GM12878 (cell line): ENCODE data around the gene SEMA7A. TPM values are rescaled to one million over a fixed set of nuclear protein-coding genes. Genes with fewer than 3 reads are reported as not detected.

Experiments used
- ATAC-seq: fragments of 200-7000 bp; cut with Tn5 transposase; 3 replicates; pipeline ENCODE4 v1.9.1; 2020; ENCODE audit warnings: mild to moderate bottlenecking, moderate library complexity
- BruUV-seq: library from RNA; stranded (reverse); fragments of 400-500 nt; replicated peaks from 2 replicates; lab custom pipeline; 2021; lab: Mats Ljungman, UMichigan
- CTCF ChIA-PET: fragments of 300-600 bp; sonication (Branson Sonifier 250); formaldehyde crosslinking; extraction: SDS; loops from one replicate; lab custom pipeline; 2021; ENCODE audit warnings: inconsistent platforms; lab: Yijun Ruan, JAX
- POLR2A ChIA-PET: fragments of 350-600 bp; formaldehyde crosslinking; extraction: SDS; loops from one replicate; lab custom pipeline; 2021; ENCODE audit warnings: inconsistent platforms; lab: Charles Lee
- RAD21 ChIA-PET: fragments of 300-600 bp; sonication (Branson Sonifier 250); formaldehyde crosslinking; loops from one replicate; lab custom pipeline; 2023; ENCODE audit warnings: antibody characterized with exemption; ENCODE audit not compliant: unreplicated experiment; lab: Charles Lee
- SMC1A ChIA-PET: fragments of 300-600 bp; sonication (Branson Sonifier 250); formaldehyde crosslinking; loops from one replicate; lab custom pipeline; 2023; ENCODE audit not compliant: unreplicated experiment, uncharacterized antibody; lab: Charles Lee
- DNase-seq: peaks from one replicate; pipeline ENCODE4 v3.0.0-alpha.2; 2011; ENCODE audit warnings: low read depth, low spot score
- FAIRE-seq: peaks from 3 replicates; lab custom pipeline; 2011; peaks lifted over from hg19 to GRCh38; lab: Jason Lieb, UNC
- H2AFZ ChIP-seq: 2 replicates; pipeline ENCODE4 v1.6.0; 2011; ENCODE audit warnings: low read depth, low read length, control low read depth; ENCODE audit not compliant: control insufficient read depth
- H3K27ac ChIP-seq: 2 replicates; pipeline ENCODE4 v1.5.1; 2011; ENCODE audit warnings: control low read depth; ENCODE audit not compliant: control insufficient read depth, insufficient read depth
- H3K27me3 ChIP-seq, 2 experiments: replicated peaks in 1 of 2; 2 replicates each; pipeline versions ENCODE4 v1.6.0 to v1.6.1; 2011; ENCODE audit warnings: low read length in 1 of 2; ENCODE audit not compliant: control insufficient read depth in 2 of 2, insufficient read depth in 2 of 2
- H3K36me3 ChIP-seq, 2 experiments: 2 replicates each; pipeline ENCODE4 v1.5.1; 2011; ENCODE audit warnings: low read length in 1 of 2; ENCODE audit not compliant: control insufficient read depth in 2 of 2, insufficient read depth in 2 of 2
- H3K4me1 ChIP-seq: 2 replicates; pipeline ENCODE4 v1.6.1; 2011; ENCODE audit warnings: mild to moderate bottlenecking, low read length, moderate library complexity, mixed read lengths; ENCODE audit not compliant: control insufficient read depth, insufficient read depth
- H3K4me2 ChIP-seq: 2 replicates; pipeline ENCODE4 v1.6.0; 2011; ENCODE audit warnings: control low read depth; ENCODE audit not compliant: control insufficient read depth, insufficient read depth
- H3K4me3 ChIP-seq: fragments of 200-600 bp; sonication (generic); 2 replicates; pipeline ENCODE4 v1.5.1; 2016
- H3K79me2 ChIP-seq: 2 replicates; pipeline ENCODE4 v1.6.0; 2011; ENCODE audit warnings: low read length; ENCODE audit not compliant: control insufficient read depth, insufficient read depth
- H3K9ac ChIP-seq: 2 replicates; pipeline ENCODE4 v1.8.0; 2011; ENCODE audit warnings: low read length, control low read depth, mixed read lengths; ENCODE audit not compliant: control insufficient read depth, insufficient read depth
- H3K9me3 ChIP-seq: replicated peaks from 3 replicates; pipeline ENCODE4 v1.5.1; 2011; ENCODE audit warnings: mild to moderate bottlenecking, low read length; ENCODE audit not compliant: control insufficient read depth, insufficient read depth
- H4K20me1 ChIP-seq: 2 replicates; pipeline ENCODE4 v1.6.0; 2011; ENCODE audit not compliant: control insufficient read depth, insufficient read depth
- ATF3 ChIP-seq: IDR thresholded peaks from 2 replicates; pipeline ENCODE4 v1.6.1; 2011; ENCODE audit warnings: low read depth, mild to moderate bottlenecking, low read length, moderate library complexity, borderline replicate concordance; ENCODE audit errors: extremely low read depth
- CBX3 ChIP-seq: fragments of 200-600 bp; sonication (generic); IDR thresholded peaks from 2 replicates; pipeline ENCODE4 v1.6.1; 2016; ENCODE audit warnings: low read depth, borderline replicate concordance
- E2F8 ChIP-seq: fragments of 450-650 bp; IDR thresholded peaks from 2 replicates; pipeline ENCODE4 v1.6.1; 2018; ENCODE audit warnings: mild to moderate bottlenecking, low read depth, moderate library complexity; ENCODE audit not compliant: partially characterized antibody
- ETV6 ChIP-seq, 2 experiments: fragments of 450-650 bp in 1 of 2; IDR thresholded peaks in 1 of 2; conservative IDR thresholded peaks in 1 of 2; 2 replicates each; pipeline ENCODE4 v1.6.1; 2014; ENCODE audit warnings: antibody characterized with exemption in 1 of 2, borderline replicate concordance in 1 of 2, low read depth in 1 of 2, mild to moderate bottlenecking in 1 of 2, moderate library complexity in 1 of 2
- KLF5 ChIP-seq: fragments of 450-650 bp; IDR thresholded peaks from 2 replicates; pipeline ENCODE4 v1.6.1; 2014; ENCODE audit warnings: mild to moderate bottlenecking; ENCODE audit not compliant: partially characterized antibody
- MEF2B ChIP-seq: fragments of 450-650 bp; IDR thresholded peaks from 2 replicates; pipeline ENCODE4 v1.6.1; 2018; ENCODE audit warnings: mild to moderate bottlenecking, moderate library complexity; ENCODE audit not compliant: partially characterized antibody, poor library complexity, severe bottlenecking
- NKRF ChIP-seq: fragments of 450-650 bp; conservative IDR thresholded peaks from 2 replicates; pipeline ENCODE4 v1.6.1; 2017; ENCODE audit warnings: mild to moderate bottlenecking, moderate library complexity
- SRF ChIP-seq, 2 experiments: IDR thresholded peaks; 2 replicates each; pipeline ENCODE4 v1.6.1; 2011; ENCODE audit warnings: low read depth in 2 of 2, low read length in 2 of 2, mild to moderate bottlenecking in 1 of 2, moderate library complexity in 1 of 2
- TCF7 ChIP-seq: IDR thresholded peaks from 2 replicates; pipeline ENCODE4 v1.6.1; 2014; ENCODE audit warnings: antibody characterized with exemption, borderline replicate concordance
- USF2 ChIP-seq: IDR thresholded peaks from 2 replicates; pipeline ENCODE4 v1.6.1; 2011; ENCODE audit warnings: low read depth, low read length, improper control_type of control experiment, borderline replicate concordance
- WGBS: methylation state at CpG from one replicate; pipeline ENCODE4 v1.1.6; 2016; ENCODE audit warnings: low lambda C conversion rate; ENCODE audit not compliant: insufficient replicate concordance, insufficient coverage; ENCODE audit errors: missing lambda C conversion rate; 5-methylcytosine and 5-hydroxymethylcytosine counted together
- in situ Hi-C: fragments of 300-500 bp; cut with MboI; formaldehyde crosslinking; loops from 9 replicates; pipeline ENCODE4 v1.14.3; 2018; ENCODE audit warnings: mixed read lengths
- intact Hi-C: fragments of 100-400 bp; cut with micrococcal nuclease; formaldehyde crosslinking; loops from one replicate; pipeline ENCODE4 v1.14.2; 2022; ENCODE audit not compliant: unreplicated experiment
- polyA plus RNA-seq, 11 experiments: library from polyadenylated mRNA; depleted of rRNA in 4 of 11; unstranded in 6 of 11; stranded (reverse) in 5 of 11; fragments of >200 nt; fragmentation: Nextera tagmentation in 4 of 11; fragmentation: Illumina TruSeq in 1 of 11; extraction: Ambion mirVana in 4 of 11; extraction: Trizol in 1 of 11; gene quantifications; 1 replicate in 1 of 11; 2 replicates in 10 of 11; pipeline versions ENCODE4 v1.2.1 to v1.2.3, GENCODE V29; 2011 to 2016; ENCODE audit warnings: inconsistent platforms in 2 of 11, missing spikeins in 2 of 11, low read depth in 1 of 11
- total RNA-seq, 4 experiments: library from RNA; depleted of rRNA in 3 of 4; stranded (reverse); fragments of >200 nt in 3 of 4; fragmentation: Illumina TruSeq in 1 of 4; extraction: Trizol in 1 of 4; gene quantifications; 2 replicates each; pipeline versions ENCODE4 v1.2.1 to v1.2.3, GENCODE V29; 2013 to 2021
- TF ChIP-seq, protein P1 (sequence below): fragments of 450-650 bp; IDR thresholded peaks from 2 replicates; pipeline ENCODE4 v1.6.1; 2017; ENCODE audit warnings: mild to moderate bottlenecking, moderate library complexity

SEMA7A gene
- total and polyA plus RNA-seq, 10 of the 15 experiments (the other 5 are each of a cell fraction or from before 2014, with no cell fraction given), result 0.08 to 112 (median 53.5) TPM

- no TSS peak for BruUV-seq
- Histone ChIP-seq H3K9me3 (no peaks in the 10 kb centered on the region), H3K27ac (peak overlapping the region; percentile 97), H3K4me1 (peaks cover 68% of the 10 kb centered on the region), H3K9ac (peak overlapping the region; percentile 77), H3K4me3 (no peak overlapping the region), H3K36me3 (no peaks in the 10 kb centered on the region; a peak in 1 of 4 replicates), H4K20me1 (no peaks in the 10 kb centered on the region), H2AFZ (no peak overlapping the region), H3K27me3 (no peaks in the 10 kb centered on the region), H3K79me2 (peaks cover 32% of the 10 kb centered on the region), H3K4me2 (peak overlapping the region; percentile 81)
- 64% methylated on average over 6 of the region's 6 CpGs for WGBS
- in situ Hi-C loops, result no loop called here
- SMC1A ChIA-PET, result interaction anchor here (0.8 to 21.3 kb wide), 14 partner anchors 10 to 402 kb away, joined by 3 to 544 read pairs (median 5); partner anchors contain the start of genes ARID3B, SEMA7A and UBL7
- ATAC-seq (no peak), DNase-seq (no peak), FAIRE-seq (no peak)
- CTCF ChIA-PET, result interaction anchor here (0.9 to 21.7 kb wide), 10 partner anchors 10 to 392 kb away, joined by 3 to 655 read pairs (median 4); partner anchors contain the start of genes SEMA7A and UBL7
- intact Hi-C loops, result loop anchor here (1.0 kb wide), 1 partner anchor 9 kb away; no protein-coding TSS in a partner anchor
- POLR2A ChIA-PET, result interaction anchor here (1.0 to 15.8 kb wide), 13 partner anchors 9 to 402 kb away, joined by 3 to 302 read pairs (median 5); partner anchors contain the start of genes SEMA7A and UBL7
- RAD21 ChIA-PET, result interaction anchor here (0.6 to 7.4 kb wide), 14 partner anchors 9 to 402 kb away, joined by 3 to 262 read pairs (median 8); partner anchors contain the start of genes SEMA7A and UBL7
- TF ChIP-seq MEF2B (no peak), SRF (IDR thresholded peaks at IDR 0.05; ENCODE audit: low read depth in 2 of 2, low read length in 2 of 2) (no peak), ETV6 (conservative IDR thresholded peaks at IDR 0.05 in 1 of 2, IDR thresholded peaks at IDR 0.05 in 1 of 2; ENCODE audit: borderline replicate concordance in 1 of 2, low read depth in 1 of 2) (no peak), E2F8 (no peak), CBX3 (no peak), ATF3 (no peak), KLF5 (no peak), USF2 (no peak), NKRF (no peak), TCF7 (no peak)
- TF ChIP-seq, protein P1, sequence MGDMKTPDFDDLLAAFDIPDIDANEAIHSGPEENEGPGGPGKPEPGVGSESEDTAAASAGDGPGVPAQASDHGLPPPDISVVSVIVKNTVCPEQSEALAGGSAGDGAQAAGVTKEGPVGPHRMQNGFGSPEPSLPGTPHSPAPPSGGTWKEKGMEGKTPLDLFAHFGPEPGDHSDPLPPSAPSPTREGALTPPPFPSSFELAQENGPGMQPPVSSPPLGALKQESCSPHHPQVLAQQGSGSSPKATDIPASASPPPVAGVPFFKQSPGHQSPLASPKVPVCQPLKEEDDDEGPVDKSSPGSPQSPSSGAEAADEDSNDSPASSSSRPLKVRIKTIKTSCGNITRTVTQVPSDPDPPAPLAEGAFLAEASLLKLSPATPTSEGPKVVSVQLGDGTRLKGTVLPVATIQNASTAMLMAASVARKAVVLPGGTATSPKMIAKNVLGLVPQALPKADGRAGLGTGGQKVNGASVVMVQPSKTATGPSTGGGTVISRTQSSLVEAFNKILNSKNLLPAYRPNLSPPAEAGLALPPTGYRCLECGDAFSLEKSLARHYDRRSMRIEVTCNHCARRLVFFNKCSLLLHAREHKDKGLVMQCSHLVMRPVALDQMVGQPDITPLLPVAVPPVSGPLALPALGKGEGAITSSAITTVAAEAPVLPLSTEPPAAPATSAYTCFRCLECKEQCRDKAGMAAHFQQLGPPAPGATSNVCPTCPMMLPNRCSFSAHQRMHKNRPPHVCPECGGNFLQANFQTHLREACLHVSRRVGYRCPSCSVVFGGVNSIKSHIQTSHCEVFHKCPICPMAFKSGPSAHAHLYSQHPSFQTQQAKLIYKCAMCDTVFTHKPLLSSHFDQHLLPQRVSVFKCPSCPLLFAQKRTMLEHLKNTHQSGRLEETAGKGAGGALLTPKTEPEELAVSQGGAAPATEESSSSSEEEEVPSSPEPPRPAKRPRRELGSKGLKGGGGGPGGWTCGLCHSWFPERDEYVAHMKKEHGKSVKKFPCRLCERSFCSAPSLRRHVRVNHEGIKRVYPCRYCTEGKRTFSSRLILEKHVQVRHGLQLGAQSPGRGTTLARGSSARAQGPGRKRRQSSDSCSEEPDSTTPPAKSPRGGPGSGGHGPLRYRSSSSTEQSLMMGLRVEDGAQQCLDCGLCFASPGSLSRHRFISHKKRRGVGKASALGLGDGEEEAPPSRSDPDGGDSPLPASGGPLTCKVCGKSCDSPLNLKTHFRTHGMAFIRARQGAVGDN, result no peak
These were observed 48.0 kb downstream of the SEMA7A start for GRCh38 chr15:74385733-74386132.
